H9 (cell line): ENCODE data around the gene ARHGAP35. TPM values are rescaled to one million over a fixed set of nuclear protein-coding genes. Genes with fewer than 3 reads are reported as not detected.

Experiments
- DNase-seq: peaks from one replicate; pipeline ENCODE4 v3.0.0-alpha.2; 2017
- H2AFZ ChIP-seq: one replicate; pipeline ENCODE4 v1.6.1; 2013; ENCODE audit warnings: mild to moderate bottlenecking, low read length, control low read depth, moderate library complexity
- H2AK5ac ChIP-seq: 2 replicates; pipeline ENCODE4 v1.6.1; 2013; ENCODE audit warnings: low read length, control low read depth, mixed read lengths; ENCODE audit not compliant: insufficient read length
- H2BK120ac ChIP-seq: one replicate; pipeline ENCODE4 v1.6.1; 2013; ENCODE audit warnings: low read depth, mild to moderate bottlenecking, low read length, control low read depth, inconsistent platforms; ENCODE audit not compliant: poor library complexity, severe bottlenecking
- H2BK12ac ChIP-seq: 2 replicates; pipeline ENCODE4 v1.6.1; 2013; ENCODE audit warnings: low read length, control low read depth, mixed read lengths, low read depth; ENCODE audit not compliant: insufficient read length
- H2BK15ac ChIP-seq: 2 replicates; pipeline ENCODE4 v1.6.1; 2013; ENCODE audit warnings: low read depth, low read length, control low read depth
- H2BK20ac ChIP-seq: one replicate; pipeline ENCODE4 v1.6.1; 2013; ENCODE audit warnings: low read depth, mild to moderate bottlenecking, low read length, control low read depth, inconsistent platforms; ENCODE audit not compliant: poor library complexity, severe bottlenecking
- H2BK5ac ChIP-seq: 2 replicates; pipeline ENCODE4 v1.6.1; 2013; ENCODE audit warnings: low read length, control low read depth, mixed read lengths; ENCODE audit not compliant: insufficient read length
- H3K14ac ChIP-seq: 2 replicates; pipeline ENCODE4 v1.6.1; 2013; ENCODE audit warnings: low read length, control low read depth; ENCODE audit not compliant: insufficient read depth
- H3K18ac ChIP-seq: 2 replicates; pipeline ENCODE4 v1.6.1; 2013; ENCODE audit warnings: low read depth, mild to moderate bottlenecking, mixed read lengths, low read length, control low read depth; ENCODE audit not compliant: insufficient read length
- H3K23ac ChIP-seq: 2 replicates; pipeline ENCODE4 v1.6.1; 2013; ENCODE audit warnings: low read length, control low read depth, mixed read lengths, low read depth; ENCODE audit not compliant: insufficient read length
- H3K23me2 ChIP-seq: 2 replicates; pipeline ENCODE4 v1.6.1; 2013; ENCODE audit warnings: low read depth, mild to moderate bottlenecking, mixed read lengths, low read length, control low read depth; ENCODE audit not compliant: insufficient read length, poor library complexity, severe bottlenecking
- H3K27ac ChIP-seq: 2 replicates; pipeline ENCODE4 v1.5.1; 2013; ENCODE audit warnings: low read length, control low read depth, mixed read lengths, low read depth; ENCODE audit not compliant: insufficient read length
- H3K27me3 ChIP-seq: 2 replicates; pipeline ENCODE4 v1.6.1; 2013; ENCODE audit warnings: low read length, control low read depth, inconsistent platforms; ENCODE audit not compliant: insufficient read depth
- H3K4ac ChIP-seq: 2 replicates; pipeline ENCODE4 v1.6.1; 2013; ENCODE audit warnings: low read depth, mild to moderate bottlenecking, control low read depth, inconsistent platforms, low read length, moderate library complexity
- H3K4me1 ChIP-seq: 2 replicates; pipeline ENCODE4 v1.6.1; 2013; ENCODE audit warnings: low read length, control low read depth, inconsistent platforms; ENCODE audit not compliant: insufficient read depth
- H3K4me2 ChIP-seq: 2 replicates; pipeline ENCODE4 v1.6.1; 2013; ENCODE audit warnings: low read length, control low read depth, mixed read lengths; ENCODE audit not compliant: insufficient read length, insufficient read depth
- H3K56ac ChIP-seq: 2 replicates; pipeline ENCODE4 v1.6.1; 2013; ENCODE audit warnings: low read depth, mild to moderate bottlenecking, mixed read lengths, low read length, control low read depth; ENCODE audit not compliant: insufficient read length
- H3K79me1 ChIP-seq: 2 replicates; pipeline ENCODE4 v1.6.1; 2013; ENCODE audit warnings: low read depth, mild to moderate bottlenecking, moderate library complexity, low read length, control low read depth, inconsistent platforms; ENCODE audit not compliant: insufficient read depth, poor library complexity, severe bottlenecking
- H3K79me2 ChIP-seq: 2 replicates; pipeline ENCODE4 v1.6.1; 2013; ENCODE audit warnings: low read length, control low read depth, inconsistent platforms; ENCODE audit not compliant: insufficient read depth
- H3K9ac ChIP-seq: 2 replicates; pipeline ENCODE4 v1.6.1; 2013; ENCODE audit warnings: low read length, control low read depth, mixed read lengths; ENCODE audit not compliant: insufficient read length; ENCODE audit errors: extremely low read depth
- H3K9me3 ChIP-seq: one replicate; pipeline ENCODE4 v1.6.1; 2013; ENCODE audit warnings: low read depth, low read length, inconsistent platforms; ENCODE audit not compliant: control insufficient read depth
- H3T11ph ChIP-seq: one replicate; pipeline ENCODE4 v1.6.1; 2013; ENCODE audit warnings: mild to moderate bottlenecking, low read length, control low read depth, inconsistent platforms
- H4K20me1 ChIP-seq: one replicate; pipeline ENCODE4 v1.6.1; 2013; ENCODE audit not compliant: control insufficient read depth, insufficient read length, insufficient read depth
- H4K5ac ChIP-seq: 2 replicates; pipeline ENCODE4 v1.6.1; 2013; ENCODE audit warnings: low read depth, mild to moderate bottlenecking, mixed read lengths, low read length, control low read depth; ENCODE audit not compliant: insufficient read length
- H4K8ac ChIP-seq: replicated peaks from 2 replicates; pipeline ENCODE4 v1.6.1; 2013; ENCODE audit warnings: low read length, control low read depth, mixed read lengths, low read depth; ENCODE audit not compliant: insufficient read length
- H4K91ac ChIP-seq: 2 replicates; pipeline ENCODE4 v1.6.1; 2013; ENCODE audit warnings: low read depth, mild to moderate bottlenecking, moderate library complexity, mixed read lengths, low read length, control low read depth; ENCODE audit not compliant: insufficient read length
- H3K27ac Mint-ChIP-seq, 3 experiments: 2 replicates in 2 of 3; 3 replicates in 1 of 3; pipeline ENCODE4 v1.8.0; 2020 to 2021; ENCODE audit warnings: mixed read lengths in 3 of 3, mild to moderate bottlenecking in 1 of 3, moderate library complexity in 1 of 3
- H3K27me3 Mint-ChIP-seq: 2 replicates; pipeline ENCODE4 v1.8.0; 2021; ENCODE audit warnings: low read depth, mild to moderate bottlenecking, moderate library complexity, mixed read lengths
- H3K36me3 Mint-ChIP-seq, 3 experiments: 2 replicates in 2 of 3; 3 replicates in 1 of 3; pipeline ENCODE4 v1.8.0; 2020 to 2021; ENCODE audit warnings: low read depth in 3 of 3, mixed read lengths in 3 of 3; ENCODE audit not compliant: insufficient read depth in 1 of 3
- H3K4me1 Mint-ChIP-seq, 2 experiments: 2 replicates each; pipeline ENCODE4 v1.8.0; 2020; ENCODE audit warnings: mixed read lengths in 2 of 2
- H3K4me3 Mint-ChIP-seq, 2 experiments: 2 replicates in 1 of 2; 3 replicates in 1 of 2; pipeline ENCODE4 v1.8.0; 2020 to 2021; ENCODE audit warnings: mild to moderate bottlenecking in 2 of 2, mixed read lengths in 2 of 2, moderate library complexity in 1 of 2
- H3K9me3 Mint-ChIP-seq, 2 experiments: 2 replicates in 1 of 2; 3 replicates in 1 of 2; pipeline ENCODE4 v1.8.0; 2020; ENCODE audit warnings: mild to moderate bottlenecking in 2 of 2, mixed read lengths in 2 of 2, moderate library complexity in 1 of 2
- CTCF ChIP-seq: fragments of 200-600 bp; sonication (generic); conservative IDR thresholded peaks from 3 replicates; pipeline ENCODE4 v1.8.0; 2021; ENCODE audit warnings: antibody characterized with exemption, mild to moderate bottlenecking
- WGBS: extraction: QIAGEN DNeasy Blood & Tissue Kit; methylation state at CpG from one replicate; pipeline ENCODE4 v1.1.7; 2013; ENCODE audit warnings: missing lambda C conversion rate, low lambda C conversion rate, mixed read lengths; ENCODE audit not compliant: insufficient read length; ENCODE audit errors: extremely low coverage; 5-methylcytosine and 5-hydroxymethylcytosine counted together
- total RNA-seq: library from RNA; stranded (reverse); gene quantifications from 2 replicates; pipeline ENCODE4 v1.2.1, GENCODE V29; 2021

Gene ARHGAP35
- total RNA-seq, 1 experiment from 2014 or later = 49.8 TPM

DNA sequence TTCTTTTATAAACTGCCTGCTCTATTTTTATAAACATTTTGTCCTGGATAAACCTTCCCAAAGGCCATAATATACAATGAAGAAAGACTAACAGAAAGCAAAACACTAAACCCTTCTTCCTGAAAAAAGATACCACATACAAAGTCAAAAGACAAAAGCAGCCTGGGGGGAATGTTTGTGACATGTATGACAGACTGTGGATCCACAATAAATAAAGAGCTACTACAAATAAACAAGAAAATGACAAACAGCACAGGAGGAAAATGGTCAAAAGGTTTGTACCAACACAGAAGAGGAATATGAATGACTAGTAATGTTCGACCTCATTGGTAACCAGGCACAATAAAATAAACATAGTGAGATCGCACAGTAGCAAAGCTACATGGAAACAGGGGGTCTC lies 29.9 kb upstream of the ARHGAP35 start:
- no peaks in the 10 kb centered on the region for H3K36me3 Mint-ChIP-seq
- Histone ChIP-seq H2BK15ac (no peak overlapping the region), H2AK5ac (no peak overlapping the region), H2AFZ (no peak overlapping the region), H3K56ac (no peak overlapping the region), H3K4me2 (no peak overlapping the region), H4K5ac (no peak overlapping the region), H2BK5ac (no peak overlapping the region), H3K9ac (no peak overlapping the region), H3K23ac (no peak overlapping the region), H3K79me1 (no peaks in the 10 kb centered on the region), H2BK120ac (no peak overlapping the region), H3K27ac (no peak overlapping the region), H3K27me3 (no peaks in the 10 kb centered on the region), H3K4ac (no peak overlapping the region), H4K20me1 (no peaks in the 10 kb centered on the region), H3K79me2 (no peaks in the 10 kb centered on the region), H3K23me2 (no peaks in the 10 kb centered on the region), H4K8ac (no peak overlapping the region), H4K91ac (no peak overlapping the region), H3K4me1 (no peaks in the 10 kb centered on the region), H2BK20ac (no peak overlapping the region), H3T11ph (no peak overlapping the region), H2BK12ac (no peak overlapping the region), H3K9me3 (no peaks in the 10 kb centered on the region), H3K14ac (no peak overlapping the region), H3K18ac (no peak overlapping the region)
- H3K9me3 Mint-ChIP-seq = peaks cover 5% of the 10 kb centered on the region in 2 experiments; a peak in 4 of 5 replicates
- no peaks in the 10 kb centered on the region; a peak in 1 of 4 replicates for H3K4me1 Mint-ChIP-seq
- DNase-seq = no peak
- TF ChIP-seq CTCF = no peak
- whole genome bisulfite sequencing = no CpG with 5 or more reads among the region's 2 CpGs
- H3K4me3 Mint-ChIP-seq = peak overlapping the region in 1 of 2 experiments; percentile 22; a peak in 1 of 5 replicates
- no peaks in the 10 kb centered on the region; the same call in 1 of the 2 replicates for H3K27me3 Mint-ChIP-seq
- no peak overlapping the region for H3K27ac Mint-ChIP-seq
